ENCODE data around the gene SKIL.

DNA sequence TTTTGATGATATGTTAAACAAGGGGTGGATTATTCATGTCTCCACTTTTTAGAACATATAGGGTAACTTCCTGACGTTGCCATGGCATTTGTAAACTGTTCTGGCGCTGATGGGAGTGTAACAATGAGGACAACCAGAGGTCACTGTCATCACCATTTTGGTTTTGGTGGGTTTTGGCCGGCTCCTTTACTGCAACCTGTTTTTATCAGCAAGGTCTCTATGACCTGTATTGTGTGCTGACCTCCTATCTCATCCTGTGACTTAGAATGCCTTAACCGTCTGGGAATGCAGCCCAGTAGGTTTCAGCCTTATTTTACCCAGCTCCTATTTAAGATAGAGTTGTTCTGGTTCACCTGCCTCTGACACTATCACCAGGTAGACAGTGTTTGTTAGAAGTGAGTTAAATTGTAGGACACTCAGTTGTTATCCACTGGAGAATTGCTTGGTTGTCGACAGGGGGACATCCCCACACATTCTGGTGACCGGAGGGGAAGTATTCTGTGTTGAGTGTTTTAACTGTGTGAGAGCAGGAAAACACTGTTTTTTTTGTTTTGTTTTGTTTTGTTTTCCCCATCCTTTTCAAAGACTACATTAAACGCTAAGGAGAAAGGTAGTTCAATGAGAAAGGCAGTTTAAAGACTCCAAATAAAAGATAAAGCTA is 36.9 kb upstream of the SKIL start:
- TF ChIP-seq GATA2 (IDR thresholded peaks at IDR 0.05; ENCODE audit: low read depth, low read length) (no peak), GATA3 (IDR thresholded peaks at IDR 0.05; ENCODE audit: low read depth, low read length) (no peak)
